ENCODE results near the gene KCTD1. TPM values are rescaled to one million over a fixed set of nuclear protein-coding genes. Genes with fewer than 3 reads are reported as not detected.

The KCTD1 gene
- total RNA-seq, 6 experiments from 2014 or later: 14.7 to 18.5 (median 17.7) TPM

GRCh38 chr18:26532367-26533340, 15.7 kb downstream of the KCTD1 start:
- no peaks in the 10 kb centered on the region for H3K9me3 Mint-ChIP-seq
- DNase-seq: no peak

GRCh38 chr18:26531605-26532298, 16.6 kb downstream of the KCTD1 start:
- Mint-ChIP-seq H3K36me3 (ENCODE audit: low read depth) (no peaks in the 10 kb centered on the region), H3K4me3 (no peak overlapping the region), H3K9me3 (no peaks in the 10 kb centered on the region), H3K27me3 (ENCODE audit: insufficient read depth) (no peaks in the 10 kb centered on the region; the same call in 1 of the 2 replicates), H3K4me1 (ENCODE audit: low read depth) (peaks cover 30% of the 10 kb centered on the region), H3K27ac (no peak overlapping the region)
- no peak for TF ChIP-seq CTCF (IDR thresholded peaks at IDR 0.05)
- DNase-seq: no peak

More at GRCh38 chr18:26532367-26533340, 15.7 kb downstream of the KCTD1 start:
- H3K27ac Mint-ChIP-seq: no peak overlapping the region
- TF ChIP-seq CTCF (IDR thresholded peaks at IDR 0.05): no peak
- no peaks in the 10 kb centered on the region; the same call in 1 of the 2 replicates for H3K27me3 Mint-ChIP-seq (ENCODE audit: insufficient read depth)
- no peak overlapping the region for H3K4me3 Mint-ChIP-seq
- peaks cover 36% of the 10 kb centered on the region for H3K4me1 Mint-ChIP-seq (ENCODE audit: low read depth)
- no peaks in the 10 kb centered on the region for H3K36me3 Mint-ChIP-seq (ENCODE audit: low read depth)

GRCh38 chr18:26526966-26527234, 21.5 kb downstream of the KCTD1 start:
- no peaks in the 10 kb centered on the region; the same call in 1 of the 2 replicates for H3K27me3 Mint-ChIP-seq (ENCODE audit: insufficient read depth)
- H3K4me3 Mint-ChIP-seq: no peak overlapping the region
- H3K27ac Mint-ChIP-seq: no peak overlapping the region
- peaks cover 23% of the 10 kb centered on the region for H3K4me1 Mint-ChIP-seq (ENCODE audit: low read depth)
- no peaks in the 10 kb centered on the region for H3K9me3 Mint-ChIP-seq
- no peak for TF ChIP-seq CTCF (IDR thresholded peaks at IDR 0.05)
- no peak for DNase-seq
- no peaks in the 10 kb centered on the region for H3K36me3 Mint-ChIP-seq (ENCODE audit: low read depth)

- no peak overlapping the region for H3K4me3 Mint-ChIP-seq
- H3K36me3 Mint-ChIP-seq (ENCODE audit: low read depth): no peaks in the 10 kb centered on the region
- no peaks in the 10 kb centered on the region; the same call in 1 of the 2 replicates for H3K27me3 Mint-ChIP-seq (ENCODE audit: insufficient read depth)
- peaks cover 19% of the 10 kb centered on the region; the same call in 1 of the 2 replicates for H3K4me1 Mint-ChIP-seq (ENCODE audit: low read depth)
- H3K27ac Mint-ChIP-seq: no peak overlapping the region
- no peaks in the 10 kb centered on the region for H3K9me3 Mint-ChIP-seq
- no peak for DNase-seq
- no peak for TF ChIP-seq CTCF (IDR thresholded peaks at IDR 0.05)
Observed at GRCh38 chr18:26526128-26526965, 22.0 kb downstream of the KCTD1 start.
